ENCODE measurements around the gene TOR1AIP2.

Gene TOR1AIP2

DNA sequence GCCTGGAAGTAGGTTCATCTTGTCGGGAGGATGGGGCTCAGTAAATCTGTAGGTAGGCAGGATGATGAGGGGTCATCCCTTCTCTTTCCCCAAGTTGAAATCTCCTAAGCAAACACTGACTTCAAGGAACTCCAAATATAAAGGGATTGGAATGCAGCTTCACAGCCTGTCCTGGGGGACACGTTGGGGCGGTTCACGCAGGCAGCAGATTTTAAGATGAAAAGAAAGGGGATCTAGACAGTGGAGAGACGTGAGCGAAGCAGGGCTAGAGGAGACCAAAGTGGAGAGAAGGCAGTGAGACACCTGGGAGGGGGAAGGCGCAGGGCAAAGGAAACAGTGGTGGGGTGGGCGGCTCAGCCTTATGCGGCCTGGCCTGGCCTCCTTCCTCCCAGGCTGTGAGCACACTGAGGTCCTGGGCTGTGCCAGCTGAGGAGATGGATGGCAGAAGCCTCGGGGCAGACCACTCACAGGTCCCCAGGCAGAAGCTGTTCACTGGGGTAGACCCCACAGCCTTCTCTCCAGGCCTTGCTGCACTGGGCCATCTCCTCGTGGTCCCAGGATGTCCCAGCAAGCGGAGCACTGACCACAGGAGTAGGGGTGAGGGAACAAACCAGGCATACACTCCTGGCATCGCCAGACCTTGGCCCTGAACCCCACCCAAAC is 51.7 kb downstream of the TOR1AIP2 start:
- Histone ChIP-seq H3K36me3 (ENCODE audit: insufficient read depth, low read length) (no peaks in the 10 kb centered on the region), H3K27ac (ENCODE audit: low read depth, low read length) (no peak overlapping the region), H3K4me3 (ENCODE audit: low read depth, low read length) (no peak overlapping the region), H3K4me1 (ENCODE audit: control insufficient read depth, insufficient read depth, low read length, unreplicated experiment) (no peaks in the 10 kb centered on the region), H3K79me2 (ENCODE audit: control insufficient read depth, insufficient read depth, low read length, unreplicated experiment) (no peaks in the 10 kb centered on the region), H3K27me3 (ENCODE audit: insufficient read depth, low read length) (peaks cover 16% of the 10 kb centered on the region), H2AFZ (ENCODE audit: low read length, unreplicated experiment) (no peak overlapping the region)

DNA sequence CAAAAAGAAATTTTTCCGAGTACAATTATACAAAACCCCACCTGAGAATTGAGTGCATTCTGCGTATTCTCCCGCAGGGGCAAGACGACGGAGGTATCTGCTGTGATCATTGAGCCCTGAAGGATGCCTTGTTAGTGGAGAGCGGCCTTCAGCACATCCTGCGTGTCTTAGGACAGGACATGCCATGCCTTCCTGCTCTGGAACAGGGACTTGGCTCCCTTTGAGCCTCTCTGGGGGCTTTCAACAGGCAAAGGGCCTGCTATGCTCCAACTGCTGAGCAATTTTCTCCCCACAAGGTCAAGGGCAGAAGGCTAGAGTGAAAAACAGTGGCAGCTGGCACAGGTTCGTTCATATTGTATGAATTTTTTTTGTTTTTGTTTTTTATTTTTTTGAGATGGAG is 52.4 kb downstream of the TOR1AIP2 start:
- no peaks in the 10 kb centered on the region for H3K79me2 ChIP-seq (ENCODE audit: control insufficient read depth, insufficient read depth, low read length, unreplicated experiment)
- H2AFZ ChIP-seq (ENCODE audit: low read length, unreplicated experiment) = no peak overlapping the region
- H3K27me3 ChIP-seq (ENCODE audit: insufficient read depth, low read length) = peaks cover 16% of the 10 kb centered on the region
- no peak overlapping the region for H3K4me3 ChIP-seq (ENCODE audit: low read depth, low read length)
- no peaks in the 10 kb centered on the region for H3K4me1 ChIP-seq (ENCODE audit: control insufficient read depth, insufficient read depth, low read length, unreplicated experiment)
- no peaks in the 10 kb centered on the region for H3K36me3 ChIP-seq (ENCODE audit: insufficient read depth, low read length)
- H3K27ac ChIP-seq (ENCODE audit: low read depth, low read length) = no peak overlapping the region

- Histone ChIP-seq H3K36me3 (ENCODE audit: insufficient read depth, low read length) (no peaks in the 10 kb centered on the region), H2AFZ (ENCODE audit: low read length, unreplicated experiment) (no peak overlapping the region), H3K27ac (ENCODE audit: low read depth, low read length) (no peak overlapping the region)
These were observed 53.3 kb downstream of the TOR1AIP2 start for GRCh38 chr1:179824265-179824664.

DNA sequence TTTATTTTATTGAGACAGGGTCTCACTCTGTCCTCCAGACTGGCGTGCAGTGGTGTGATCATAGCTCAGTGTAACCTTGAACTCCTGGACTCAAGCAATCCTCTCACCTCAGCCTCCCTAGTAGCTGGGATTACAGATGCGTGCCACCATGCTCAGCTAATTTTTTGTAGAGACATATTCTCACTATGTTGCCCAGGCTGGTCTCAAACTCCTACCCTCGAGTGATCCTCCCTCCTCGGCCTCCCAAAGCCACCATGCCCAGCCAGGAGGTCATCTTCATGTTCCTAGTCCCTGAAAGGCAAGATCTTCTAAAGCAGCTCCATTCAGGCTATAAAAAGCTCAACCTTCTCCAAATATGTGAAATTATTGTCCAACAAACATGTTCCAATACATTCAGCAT is 53.9 kb downstream of the TOR1AIP2 start:
- Histone ChIP-seq H3K27ac (ENCODE audit: low read depth, low read length) (no peak overlapping the region), H3K4me1 (ENCODE audit: control insufficient read depth, insufficient read depth, low read length, unreplicated experiment) (no peaks in the 10 kb centered on the region), H3K36me3 (ENCODE audit: insufficient read depth, low read length) (no peaks in the 10 kb centered on the region), H3K79me2 (ENCODE audit: control insufficient read depth, insufficient read depth, low read length, unreplicated experiment) (no peaks in the 10 kb centered on the region), H2AFZ (ENCODE audit: low read length, unreplicated experiment) (no peak overlapping the region), H3K27me3 (ENCODE audit: insufficient read depth, low read length) (peaks cover 6% of the 10 kb centered on the region; the same call in 1 of the 2 replicates), H3K4me3 (ENCODE audit: low read depth, low read length) (no peak overlapping the region)

More at GRCh38 chr1:179824265-179824664, 53.3 kb downstream of the TOR1AIP2 start:
- Histone ChIP-seq H3K79me2 (ENCODE audit: control insufficient read depth, insufficient read depth, low read length, unreplicated experiment) (no peaks in the 10 kb centered on the region), H3K4me3 (ENCODE audit: low read depth, low read length) (no peak overlapping the region), H3K27me3 (ENCODE audit: insufficient read depth, low read length) (peaks cover 9% of the 10 kb centered on the region; the same call in 1 of the 2 replicates), H3K4me1 (ENCODE audit: control insufficient read depth, insufficient read depth, low read length, unreplicated experiment) (no peaks in the 10 kb centered on the region)

DNA sequence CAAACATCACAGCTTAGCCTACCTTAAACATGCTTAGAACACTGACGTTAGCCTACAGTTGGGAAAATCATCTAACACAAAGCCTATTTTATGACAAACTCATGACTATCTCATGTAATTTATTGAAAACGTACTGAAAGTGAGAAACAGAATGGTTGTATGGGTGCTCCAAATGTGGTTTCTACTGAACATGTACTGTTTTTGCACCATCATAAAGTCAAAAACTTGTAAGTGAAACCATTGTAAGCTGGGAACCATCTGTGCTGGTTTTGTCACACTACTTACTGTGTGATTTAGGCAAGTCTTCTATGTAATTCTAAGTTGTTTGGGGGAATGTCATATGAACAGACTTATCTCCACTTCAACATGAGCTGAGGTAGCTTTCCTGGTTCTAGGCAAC is 55.5 kb downstream of the TOR1AIP2 start:
- Histone ChIP-seq H3K4me1 (ENCODE audit: control insufficient read depth, insufficient read depth, low read length, unreplicated experiment) (no peaks in the 10 kb centered on the region), H3K4me3 (ENCODE audit: low read depth, low read length) (no peak overlapping the region), H3K79me2 (ENCODE audit: control insufficient read depth, insufficient read depth, low read length, unreplicated experiment) (no peaks in the 10 kb centered on the region), H2AFZ (ENCODE audit: low read length, unreplicated experiment) (no peak overlapping the region), H3K27ac (ENCODE audit: low read depth, low read length) (no peak overlapping the region), H3K27me3 (ENCODE audit: insufficient read depth, low read length) (no peaks in the 10 kb centered on the region), H3K36me3 (ENCODE audit: insufficient read depth, low read length) (no peaks in the 10 kb centered on the region)

GRCh38 chr1:179821524-179821923 is 56.1 kb downstream of the TOR1AIP2 start:
- no peaks in the 10 kb centered on the region for H3K4me1 ChIP-seq (ENCODE audit: control insufficient read depth, insufficient read depth, low read length, unreplicated experiment)
- H3K27ac ChIP-seq (ENCODE audit: low read depth, low read length) = no peak overlapping the region
- H3K27me3 ChIP-seq (ENCODE audit: insufficient read depth, low read length) = no peaks in the 10 kb centered on the region
- H3K4me3 ChIP-seq (ENCODE audit: low read depth, low read length) = no peak overlapping the region
- H2AFZ ChIP-seq (ENCODE audit: low read length, unreplicated experiment) = no peak overlapping the region
- H3K79me2 ChIP-seq (ENCODE audit: control insufficient read depth, insufficient read depth, low read length, unreplicated experiment) = no peaks in the 10 kb centered on the region
- H3K36me3 ChIP-seq (ENCODE audit: insufficient read depth, low read length) = no peaks in the 10 kb centered on the region

DNA sequence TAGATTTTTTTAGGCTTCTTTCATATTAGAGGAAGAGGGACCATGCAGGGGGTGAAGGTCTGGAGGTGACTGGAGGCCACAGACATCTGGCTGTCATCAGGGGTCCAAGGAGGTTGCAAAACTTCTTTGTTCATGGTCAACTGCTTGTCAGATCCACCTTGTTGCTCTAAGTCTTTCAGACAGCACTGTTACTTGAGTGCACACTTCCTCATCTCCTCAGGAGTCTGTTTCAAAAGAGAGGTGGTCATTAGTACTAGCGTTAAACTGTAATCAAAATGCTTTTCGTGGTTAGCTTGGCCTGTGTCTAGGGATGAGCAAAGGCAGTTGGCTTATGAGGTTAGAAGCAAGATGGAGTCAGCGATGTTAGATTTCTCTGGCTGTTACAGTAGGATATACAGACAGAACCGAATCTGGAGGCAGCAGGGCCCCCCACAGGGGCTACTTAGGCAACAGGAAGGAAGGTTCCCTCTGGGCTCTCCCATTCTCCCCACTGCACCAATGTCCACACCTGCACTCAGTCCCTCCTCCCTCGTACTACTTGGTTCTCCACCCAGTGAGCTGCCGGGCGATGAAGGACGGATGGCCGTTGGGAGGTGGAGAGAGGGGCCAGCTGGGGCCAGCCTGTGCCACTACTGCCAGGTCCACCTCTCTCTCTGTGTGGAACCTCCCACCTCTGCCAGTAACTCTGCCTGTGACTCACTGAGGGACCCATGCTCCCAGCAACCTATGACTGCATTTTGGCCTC is 57.2 kb downstream of the TOR1AIP2 start:
- no peak overlapping the region for H3K4me3 ChIP-seq (ENCODE audit: low read depth, low read length)
- no peak overlapping the region for H3K27ac ChIP-seq (ENCODE audit: low read depth, low read length)
- H3K79me2 ChIP-seq (ENCODE audit: control insufficient read depth, insufficient read depth, low read length, unreplicated experiment) = no peaks in the 10 kb centered on the region
- no peaks in the 10 kb centered on the region for H3K36me3 ChIP-seq (ENCODE audit: insufficient read depth, low read length)
- H3K4me1 ChIP-seq (ENCODE audit: control insufficient read depth, insufficient read depth, low read length, unreplicated experiment) = peaks cover 7% of the 10 kb centered on the region
- no peak overlapping the region for H2AFZ ChIP-seq (ENCODE audit: low read length, unreplicated experiment)
- no peaks in the 10 kb centered on the region for H3K27me3 ChIP-seq (ENCODE audit: insufficient read depth, low read length)

GRCh38 chr1:179818743-179819173 is 58.8 kb downstream of the TOR1AIP2 start:
- no peak overlapping the region for H3K27ac ChIP-seq (ENCODE audit: low read depth, low read length)
- no peaks in the 10 kb centered on the region for H3K36me3 ChIP-seq (ENCODE audit: insufficient read depth, low read length)
- no peaks in the 10 kb centered on the region; the same call in 1 of the 2 replicates for H3K27me3 ChIP-seq (ENCODE audit: insufficient read depth, low read length)
- H2AFZ ChIP-seq (ENCODE audit: low read length, unreplicated experiment) = no peak overlapping the region
- no peak overlapping the region for H3K4me3 ChIP-seq (ENCODE audit: low read depth, low read length)
- H3K4me1 ChIP-seq (ENCODE audit: control insufficient read depth, insufficient read depth, low read length, unreplicated experiment) = peaks cover 10% of the 10 kb centered on the region
- no peaks in the 10 kb centered on the region for H3K79me2 ChIP-seq (ENCODE audit: control insufficient read depth, insufficient read depth, low read length, unreplicated experiment)

DNA sequence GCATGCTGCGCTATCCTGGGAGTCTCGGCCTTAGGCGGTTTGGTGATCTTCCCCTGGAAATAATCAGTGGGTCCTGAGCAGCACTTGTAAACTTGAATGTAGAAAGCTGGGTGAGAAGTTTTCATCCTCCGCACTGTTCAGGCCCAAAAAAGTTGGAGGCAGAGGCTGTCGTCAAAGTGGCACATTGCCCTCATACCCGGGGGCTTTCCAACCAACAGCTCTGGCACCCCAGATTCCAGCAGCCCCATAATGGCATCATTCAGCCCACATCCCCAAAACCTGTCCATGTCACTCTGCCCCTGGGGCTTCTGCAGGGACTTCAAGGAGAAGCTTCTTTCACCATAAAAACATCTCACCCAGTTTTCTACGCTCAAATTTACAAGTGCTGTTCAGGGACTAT is 59.3 kb downstream of the TOR1AIP2 start:
- Histone ChIP-seq H3K4me1 (ENCODE audit: control insufficient read depth, insufficient read depth, low read length, unreplicated experiment) (peaks cover 10% of the 10 kb centered on the region), H3K27ac (ENCODE audit: low read depth, low read length) (no peak overlapping the region), H3K36me3 (ENCODE audit: insufficient read depth, low read length) (no peaks in the 10 kb centered on the region), H2AFZ (ENCODE audit: low read length, unreplicated experiment) (no peak overlapping the region), H3K4me3 (ENCODE audit: low read depth, low read length) (no peak overlapping the region), H3K79me2 (ENCODE audit: control insufficient read depth, insufficient read depth, low read length, unreplicated experiment) (no peaks in the 10 kb centered on the region), H3K27me3 (ENCODE audit: insufficient read depth, low read length) (peaks cover 3% of the 10 kb centered on the region)

DNA sequence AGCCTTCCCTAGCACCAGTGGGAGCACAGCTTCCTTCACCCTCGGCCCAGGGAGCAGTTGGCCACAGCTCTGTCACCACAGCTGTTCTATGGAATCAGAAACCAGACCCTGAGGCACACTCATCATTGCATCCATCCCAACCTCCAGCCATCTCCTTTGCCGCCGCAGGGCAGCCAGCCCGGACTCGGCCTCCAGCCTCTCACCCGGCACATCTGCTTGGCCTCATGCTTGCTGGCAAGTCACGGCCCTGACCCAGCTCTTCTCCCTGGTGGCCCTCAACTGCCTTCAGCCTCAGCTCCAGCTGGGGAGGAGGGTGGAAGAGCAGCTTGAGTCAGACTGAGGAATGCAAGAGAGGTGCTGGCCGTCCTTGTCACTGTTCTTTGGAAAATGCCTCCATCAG is 59.8 kb downstream of the TOR1AIP2 start:
- H2AFZ ChIP-seq (ENCODE audit: low read length, unreplicated experiment) = no peak overlapping the region
- no peaks in the 10 kb centered on the region for H3K36me3 ChIP-seq (ENCODE audit: insufficient read depth, low read length)
- no peak overlapping the region for H3K4me3 ChIP-seq (ENCODE audit: low read depth, low read length)
- no peaks in the 10 kb centered on the region for H3K79me2 ChIP-seq (ENCODE audit: control insufficient read depth, insufficient read depth, low read length, unreplicated experiment)
- peaks cover 8% of the 10 kb centered on the region for H3K27me3 ChIP-seq (ENCODE audit: insufficient read depth, low read length)
- H3K27ac ChIP-seq (ENCODE audit: low read depth, low read length) = no peak overlapping the region
- peaks cover 10% of the 10 kb centered on the region for H3K4me1 ChIP-seq (ENCODE audit: control insufficient read depth, insufficient read depth, low read length, unreplicated experiment)

DNA sequence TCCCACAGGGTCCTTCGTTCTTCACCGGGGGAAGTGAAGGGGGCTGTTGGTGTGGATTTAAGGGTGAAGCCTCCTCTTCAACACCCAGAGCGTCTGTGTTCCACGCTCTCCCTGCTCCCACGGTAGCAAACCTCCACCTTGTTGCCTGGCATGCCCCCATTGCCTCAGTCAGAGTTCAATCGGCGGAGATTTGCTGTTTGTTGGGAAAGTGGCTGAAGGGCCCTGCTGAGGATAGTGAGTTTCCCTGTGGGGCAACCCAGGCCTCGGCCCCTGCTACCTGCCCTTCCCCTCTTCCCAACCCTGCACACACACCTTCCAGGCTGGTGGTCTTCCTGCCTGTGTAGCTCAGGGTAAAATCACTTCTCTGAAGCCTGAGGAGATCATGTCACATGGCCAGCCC is 60.5 kb downstream of the TOR1AIP2 start:
- no peaks in the 10 kb centered on the region for H3K79me2 ChIP-seq (ENCODE audit: control insufficient read depth, insufficient read depth, low read length, unreplicated experiment)
- no peak overlapping the region for H3K4me3 ChIP-seq (ENCODE audit: low read depth, low read length)
- no peak overlapping the region for H3K27ac ChIP-seq (ENCODE audit: low read depth, low read length)
- peaks cover 15% of the 10 kb centered on the region for H3K27me3 ChIP-seq (ENCODE audit: insufficient read depth, low read length)
- H3K4me1 ChIP-seq (ENCODE audit: control insufficient read depth, insufficient read depth, low read length, unreplicated experiment) = peaks cover 10% of the 10 kb centered on the region
- H2AFZ ChIP-seq (ENCODE audit: low read length, unreplicated experiment) = no peak overlapping the region
- no peaks in the 10 kb centered on the region for H3K36me3 ChIP-seq (ENCODE audit: insufficient read depth, low read length)
